ENCODE measurements around the gene PEX10. TPM values are rescaled to one million over a fixed set of nuclear protein-coding genes. Genes with fewer than 3 reads are reported as not detected.

The PEX10 gene
- polyA plus RNA-seq, 1 donor from 2014 or later = 30.1 TPM

DNA sequence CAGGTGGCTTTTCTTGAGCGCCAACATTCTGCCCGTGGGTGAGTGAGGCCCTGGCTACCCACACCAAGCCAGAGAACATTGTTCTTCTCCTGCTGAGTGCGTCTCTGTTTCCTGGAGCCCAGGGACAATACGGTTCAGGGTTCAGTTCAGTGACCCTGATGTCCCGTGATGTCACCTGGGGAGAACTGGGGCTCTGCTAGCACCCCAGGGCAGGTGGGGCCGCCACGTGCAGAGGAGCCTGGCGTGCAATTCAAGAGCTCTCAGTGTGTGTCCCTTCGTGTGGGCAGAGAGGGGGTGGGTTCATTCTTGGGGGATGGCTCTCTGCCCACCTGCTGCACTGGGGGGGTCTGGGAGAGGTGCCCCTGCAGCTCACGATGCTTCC, 18.2 kb upstream of the PEX10 start:
- Histone ChIP-seq H4K20me1 (ENCODE audit: insufficient read depth) (no peaks in the 10 kb centered on the region), H3K36me3 (ENCODE audit: insufficient read depth, low read length) (no peaks in the 10 kb centered on the region), H3K4me2 (ENCODE audit: low read length) (no peak overlapping the region), H3K9me3 (ENCODE audit: low read length) (no peaks in the 10 kb centered on the region), H3K79me2 (replicated peaks; ENCODE audit: insufficient read depth, low read length) (no peaks in the 10 kb centered on the region), H3K9me2 (ENCODE audit: insufficient read depth, low read length) (no peaks in the 10 kb centered on the region), H3K4me3 (ENCODE audit: low read length) (no peak overlapping the region), H3K9ac (ENCODE audit: low read length) (no peak overlapping the region), H3K27me3 (ENCODE audit: insufficient read depth, low read depth, low read length) (no peaks in the 10 kb centered on the region), H2AFZ (ENCODE audit: low read depth, low read length) (no peak overlapping the region), H3F3A (ENCODE audit: insufficient read depth, low read length, poor library complexity, severe bottlenecking) (no peaks in the 10 kb centered on the region), H3K27ac (ENCODE audit: low read length) (no peak overlapping the region)
- TF ChIP-seq EZH2 (IDR thresholded peaks at IDR 0.05; ENCODE audit: borderline replicate concordance, insufficient read depth, low read length, poor library complexity, severe bottlenecking) = no peak
- TF ChIP-seq POLR2AphosphoS5 (IDR thresholded peaks at IDR 0.05) = no peak
- TF ChIP-seq, protein P1, sequence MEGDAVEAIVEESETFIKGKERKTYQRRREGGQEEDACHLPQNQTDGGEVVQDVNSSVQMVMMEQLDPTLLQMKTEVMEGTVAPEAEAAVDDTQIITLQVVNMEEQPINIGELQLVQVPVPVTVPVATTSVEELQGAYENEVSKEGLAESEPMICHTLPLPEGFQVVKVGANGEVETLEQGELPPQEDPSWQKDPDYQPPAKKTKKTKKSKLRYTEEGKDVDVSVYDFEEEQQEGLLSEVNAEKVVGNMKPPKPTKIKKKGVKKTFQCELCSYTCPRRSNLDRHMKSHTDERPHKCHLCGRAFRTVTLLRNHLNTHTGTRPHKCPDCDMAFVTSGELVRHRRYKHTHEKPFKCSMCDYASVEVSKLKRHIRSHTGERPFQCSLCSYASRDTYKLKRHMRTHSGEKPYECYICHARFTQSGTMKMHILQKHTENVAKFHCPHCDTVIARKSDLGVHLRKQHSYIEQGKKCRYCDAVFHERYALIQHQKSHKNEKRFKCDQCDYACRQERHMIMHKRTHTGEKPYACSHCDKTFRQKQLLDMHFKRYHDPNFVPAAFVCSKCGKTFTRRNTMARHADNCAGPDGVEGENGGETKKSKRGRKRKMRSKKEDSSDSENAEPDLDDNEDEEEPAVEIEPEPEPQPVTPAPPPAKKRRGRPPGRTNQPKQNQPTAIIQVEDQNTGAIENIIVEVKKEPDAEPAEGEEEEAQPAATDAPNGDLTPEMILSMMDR (IDR thresholded peaks at IDR 0.05; ENCODE audit: poor library complexity, severe bottlenecking) = no peak
- TF ChIP-seq TAF1 (IDR thresholded peaks at IDR 0.05; ENCODE audit: low read depth) = no peak
- TF ChIP-seq EP300 (conservative IDR thresholded peaks at IDR 0.05; ENCODE audit: poor library complexity, severe bottlenecking) = no peak
- no peak for TF ChIP-seq SMC3 (conservative IDR thresholded peaks at IDR 0.05; ENCODE audit: poor library complexity)
- TF ChIP-seq MXI1 (conservative IDR thresholded peaks at IDR 0.05; ENCODE audit: poor library complexity, severe bottlenecking) = no peak
- TF ChIP-seq RAD21 (conservative IDR thresholded peaks at IDR 0.05) = no peak
- TF ChIP-seq, protein P2, sequence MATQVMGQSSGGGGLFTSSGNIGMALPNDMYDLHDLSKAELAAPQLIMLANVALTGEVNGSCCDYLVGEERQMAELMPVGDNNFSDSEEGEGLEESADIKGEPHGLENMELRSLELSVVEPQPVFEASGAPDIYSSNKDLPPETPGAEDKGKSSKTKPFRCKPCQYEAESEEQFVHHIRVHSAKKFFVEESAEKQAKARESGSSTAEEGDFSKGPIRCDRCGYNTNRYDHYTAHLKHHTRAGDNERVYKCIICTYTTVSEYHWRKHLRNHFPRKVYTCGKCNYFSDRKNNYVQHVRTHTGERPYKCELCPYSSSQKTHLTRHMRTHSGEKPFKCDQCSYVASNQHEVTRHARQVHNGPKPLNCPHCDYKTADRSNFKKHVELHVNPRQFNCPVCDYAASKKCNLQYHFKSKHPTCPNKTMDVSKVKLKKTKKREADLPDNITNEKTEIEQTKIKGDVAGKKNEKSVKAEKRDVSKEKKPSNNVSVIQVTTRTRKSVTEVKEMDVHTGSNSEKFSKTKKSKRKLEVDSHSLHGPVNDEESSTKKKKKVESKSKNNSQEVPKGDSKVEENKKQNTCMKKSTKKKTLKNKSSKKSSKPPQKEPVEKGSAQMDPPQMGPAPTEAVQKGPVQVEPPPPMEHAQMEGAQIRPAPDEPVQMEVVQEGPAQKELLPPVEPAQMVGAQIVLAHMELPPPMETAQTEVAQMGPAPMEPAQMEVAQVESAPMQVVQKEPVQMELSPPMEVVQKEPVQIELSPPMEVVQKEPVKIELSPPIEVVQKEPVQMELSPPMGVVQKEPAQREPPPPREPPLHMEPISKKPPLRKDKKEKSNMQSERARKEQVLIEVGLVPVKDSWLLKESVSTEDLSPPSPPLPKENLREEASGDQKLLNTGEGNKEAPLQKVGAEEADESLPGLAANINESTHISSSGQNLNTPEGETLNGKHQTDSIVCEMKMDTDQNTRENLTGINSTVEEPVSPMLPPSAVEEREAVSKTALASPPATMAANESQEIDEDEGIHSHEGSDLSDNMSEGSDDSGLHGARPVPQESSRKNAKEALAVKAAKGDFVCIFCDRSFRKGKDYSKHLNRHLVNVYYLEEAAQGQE (IDR thresholded peaks at IDR 0.05; ENCODE audit: borderline replicate concordance) = no peak

DNA sequence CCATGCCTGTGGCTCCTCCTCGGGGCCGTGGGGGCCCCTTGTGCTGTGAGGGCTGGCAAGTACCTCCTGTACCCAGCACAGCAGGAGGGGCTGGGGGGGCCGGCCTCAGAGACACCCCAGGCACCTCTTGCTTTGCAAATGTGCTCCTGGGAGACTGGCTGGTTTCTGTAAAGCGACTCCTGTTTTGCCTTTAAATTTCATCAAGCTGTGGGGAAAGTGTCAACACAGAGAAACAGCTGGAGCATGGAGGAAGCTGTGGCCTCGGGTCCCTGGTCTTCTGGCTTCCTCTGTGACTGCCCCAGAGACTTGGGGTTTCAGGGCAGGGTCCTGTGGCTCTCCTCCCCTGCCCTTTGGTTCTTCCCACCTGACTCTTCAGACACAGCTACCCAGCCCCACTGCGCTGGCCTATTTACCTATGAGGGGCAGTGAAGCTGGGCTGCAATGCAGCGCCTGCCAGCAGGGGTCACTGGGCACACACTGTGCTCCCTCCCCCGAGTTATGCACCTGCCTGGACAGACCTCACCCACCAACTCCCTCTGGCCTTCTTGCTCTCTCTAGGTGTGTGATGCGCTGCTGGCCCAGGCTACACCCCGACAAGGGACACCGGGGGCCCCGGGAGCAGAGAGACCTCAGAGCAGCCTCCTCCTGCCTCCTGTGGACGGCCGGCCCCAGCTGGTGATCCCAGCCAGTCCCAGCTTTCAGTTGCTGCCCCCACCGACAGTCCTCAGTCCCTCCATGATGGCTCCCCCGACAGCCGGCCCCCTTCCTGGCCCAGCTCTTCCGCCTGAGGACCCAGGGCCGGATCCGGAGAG, 17.6 kb upstream of the PEX10 start:
- TF ChIP-seq, protein P1 (IDR thresholded peaks at IDR 0.05; ENCODE audit: poor library complexity, severe bottlenecking) = peak; percentile 31
- TF ChIP-seq, protein P2 (IDR thresholded peaks at IDR 0.05; ENCODE audit: borderline replicate concordance) = no peak
- H3K79me2 ChIP-seq (replicated peaks; ENCODE audit: insufficient read depth, low read length) = no peaks in the 10 kb centered on the region
- H3F3A ChIP-seq (ENCODE audit: insufficient read depth, low read length, poor library complexity, severe bottlenecking) = no peaks in the 10 kb centered on the region
- no peak overlapping the region for H3K9ac ChIP-seq (ENCODE audit: low read length)
- H3K27me3 ChIP-seq (ENCODE audit: insufficient read depth, low read depth, low read length) = no peaks in the 10 kb centered on the region
- no peaks in the 10 kb centered on the region for H3K9me2 ChIP-seq (ENCODE audit: insufficient read depth, low read length)
- no peaks in the 10 kb centered on the region for H3K9me3 ChIP-seq (ENCODE audit: low read length)
- H2AFZ ChIP-seq (ENCODE audit: low read depth, low read length) = no peak overlapping the region
- no peaks in the 10 kb centered on the region for H4K20me1 ChIP-seq (ENCODE audit: insufficient read depth)
- no peak overlapping the region for H3K4me2 ChIP-seq (ENCODE audit: low read length)
- H3K4me3 ChIP-seq (ENCODE audit: low read length) = no peak overlapping the region
- H3K36me3 ChIP-seq (ENCODE audit: insufficient read depth, low read length) = no peaks in the 10 kb centered on the region
- no peak overlapping the region for H3K27ac ChIP-seq (ENCODE audit: low read length)

Measured in neural cell (in vitro differentiated cells).